Esophagus squamous epithelium (tissue), 5 donors: Measurements from ENCODE around the gene RUNX3. TPM values are rescaled to one million over a fixed set of nuclear protein-coding genes. Genes with fewer than 3 reads are reported as not detected.

Experiments
- DNase-seq: peaks from one replicate; lab custom pipeline; 2025; lab: John Stamatoyannopoulos, UW
- H3K27ac ChIP-seq, 4 donors: fragments of 200-600 bp; sonication (generic); one replicate each; pipeline ENCODE4 v1.5.1; 2016 to 2019; ENCODE audit warnings: mild to moderate bottlenecking in 1 of 4
- H3K27me3 ChIP-seq, 4 donors: fragments of 200-600 bp; sonication (generic); 1 replicate in 3 of 4; 2 replicates in 1 of 4; pipeline versions ENCODE4 v1.5.1 to v1.6.0; 2017 to 2021; ENCODE audit warnings: antibody characterized with exemption in 1 of 4
- H3K36me3 ChIP-seq, 3 donors: fragments of 200-600 bp; sonication (generic); one replicate each; pipeline ENCODE4 v1.5.1; 2016 to 2019
- H3K4me1 ChIP-seq, 3 donors: fragments of 200-600 bp; sonication (generic); one replicate each; pipeline ENCODE4 v1.5.1; 2017 to 2019
- H3K4me3 ChIP-seq, 4 donors: fragments of 200-600 bp; sonication (generic); 1 replicate in 3 of 4; 2 replicates in 1 of 4; pipeline ENCODE4 v1.5.1; 2016 to 2019; ENCODE audit warnings: mild to moderate bottlenecking in 2 of 4, moderate library complexity in 1 of 4
- H3K9me3 ChIP-seq, 3 donors: fragments of 200-600 bp; sonication (generic); one replicate each; pipeline ENCODE4 v1.5.1; 2016 to 2019
- CTCF ChIP-seq, 6 experiments: fragments of 450-650 bp in 4 of 6; fragments of 200-600 bp in 2 of 6; sonication (generic) in 2 of 6; IDR thresholded peaks; one replicate each; pipeline ENCODE4 v1.5.1; 2016 to 2019; ENCODE audit warnings: antibody characterized with exemption in 6 of 6, mild to moderate bottlenecking in 4 of 6, moderate library complexity in 4 of 6
- POLR2A ChIP-seq, 4 donors: fragments of 450-650 bp; IDR thresholded peaks; one replicate each; pipeline ENCODE4 v1.6.1; 2017; ENCODE audit warnings: antibody characterized with exemption in 4 of 4, mild to moderate bottlenecking in 4 of 4, moderate library complexity in 3 of 4
- WGBS, 2 donors: methylation state at CpG; one replicate each; pipeline ENCODE4 v1.1.5; 2018; 5-methylcytosine and 5-hydroxymethylcytosine counted together
- intact Hi-C: fragments of 100-400 bp; cut with DNase I; formaldehyde crosslinking; loops from one replicate; pipeline ENCODE4 v1.15.0; 2022
- total RNA-seq, 4 donors: library from RNA; depleted of rRNA; stranded (reverse); fragments of >200 nt; gene quantifications; one replicate each; pipeline ENCODE4 v1.1.0, GENCODE V29; 2016
- donor health status: DM: yes; HTN: yes; CAD: no.

The RUNX3 gene
- total RNA-seq, 4 donors from 2014 or later: 1.9 to 5.7 (median 3.1) TPM

- Histone ChIP-seq H3K36me3 (no peaks in the 10 kb centered on the region), H3K4me3 (no peak overlapping the region), H3K4me1 (peaks cover 0 to 4% (median 0%) of the 10 kb centered on the region in 3 donors), H3K27ac (no peak overlapping the region), H3K27me3 (peaks cover 0 to 14% (median 0%) of the 10 kb centered on the region in 4 donors), H3K9me3 (no peaks in the 10 kb centered on the region)
- TF ChIP-seq CTCF (IDR thresholded peaks at IDR 0.05) (no peak), POLR2A (IDR thresholded peaks at IDR 0.05) (no peak)
- 30 to 34% methylated on average over 5 of the region's 5 CpGs for WGBS, 2 donors
- intact Hi-C loops: no loop called here
- DNase-seq: no peak
Observed at GRCh38 chr1:24952413-24952841, 22.4 kb upstream of the RUNX3 start.

GRCh38 chr1:24951810-24952412, 21.8 kb upstream of the RUNX3 start:
- intact Hi-C loops: no loop called here
- Histone ChIP-seq H3K4me1 (peaks cover 0 to 4% (median 0%) of the 10 kb centered on the region in 3 donors), H3K36me3 (no peaks in the 10 kb centered on the region), H3K4me3 (no peak overlapping the region), H3K27ac (no peak overlapping the region), H3K9me3 (no peaks in the 10 kb centered on the region), H3K27me3 (peaks cover 0 to 14% (median 0%) of the 10 kb centered on the region in 4 donors)
- TF ChIP-seq POLR2A (IDR thresholded peaks at IDR 0.05): no peak
- no peak for DNase-seq
- 62 to 71% methylated on average over 2 of the region's 2 CpGs for WGBS, 2 donors

- Histone ChIP-seq H3K27ac (no peak overlapping the region), H3K4me1 (peaks cover 0 to 4% (median 0%) of the 10 kb centered on the region in 3 donors), H3K27me3 (peaks cover 0 to 11% (median 0%) of the 10 kb centered on the region in 4 donors), H3K4me3 (no peak overlapping the region), H3K36me3 (no peaks in the 10 kb centered on the region), H3K9me3 (no peaks in the 10 kb centered on the region)
- DNase-seq: no peak
- 20 to 66% methylated on average over 1 to 6 of the region's 6 CpGs for WGBS, 2 donors
- intact Hi-C loops: no loop called here
- TF ChIP-seq CTCF (IDR thresholded peaks at IDR 0.05) (no peak), POLR2A (IDR thresholded peaks at IDR 0.05) (no peak)
Observed at GRCh38 chr1:24951337-24951736, 21.3 kb upstream of the RUNX3 start.

- TF ChIP-seq POLR2A (IDR thresholded peaks at IDR 0.05) (no peak), CTCF (IDR thresholded peaks at IDR 0.05) (no peak)
- DNase-seq: no peak
- no peaks in the 10 kb centered on the region for H3K27me3 ChIP-seq
- H3K36me3 ChIP-seq: no peaks in the 10 kb centered on the region
- no peak overlapping the region for H3K27ac ChIP-seq
- 30 to 66% methylated on average over 7 to 12 of the region's 12 CpGs for WGBS, 2 donors
- H3K4me3 ChIP-seq: no peak overlapping the region
- intact Hi-C loops: no loop called here
- no peaks in the 10 kb centered on the region for H3K9me3 ChIP-seq
- no peaks in the 10 kb centered on the region for H3K4me1 ChIP-seq
Observed at GRCh38 chr1:24949331-24949881, 19.3 kb upstream of the RUNX3 start.

GRCh38 chr1:24948079-24948827, 18.2 kb upstream of the RUNX3 start:
- 85 to 92% methylated on average over 3 to 5 of the region's 9 CpGs for WGBS, 2 donors

More at GRCh38 chr1:24948079-24948827, 18.2 kb upstream of the RUNX3 start:
- Histone ChIP-seq H3K27me3 (peaks cover 0 to 7% (median 0%) of the 10 kb centered on the region in 4 donors), H3K4me3 (no peak overlapping the region), H3K36me3 (no peaks in the 10 kb centered on the region), H3K27ac (no peak overlapping the region), H3K4me1 (no peaks in the 10 kb centered on the region), H3K9me3 (no peaks in the 10 kb centered on the region)
- TF ChIP-seq POLR2A (IDR thresholded peaks at IDR 0.05): no peak
- no peak for TF ChIP-seq CTCF (IDR thresholded peaks at IDR 0.05)
- no peak for DNase-seq
- intact Hi-C loops: no loop called here
